Activated CD8-positive, alpha-beta T cell treated with anti-CD3 and anti-CD28 coated beads, Interleukin-2, amount 10 ng/mL, durations not matched to agents 7 days and 5 days (primary cell): ENCODE measurements around the gene HNRNPH1. TPM values are rescaled to one million over a fixed set of nuclear protein-coding genes. Genes with fewer than 3 reads are reported as not detected.

Experiments used
- total RNA-seq, 2 experiments: library from RNA; stranded (reverse); gene quantifications; one replicate each; pipeline ENCODE4 v1.2.3, GENCODE V29; 2021

HNRNPH1 gene
- total RNA-seq, 2 experiments from 2014 or later: 869 to 884 TPM

Other genes starting within 250 kb of the HNRNPH1 start
- gene RUFY1, start 73.1 kb downstream of the HNRNPH1 start, total RNA-seq: 10 to 100 TPM; 43.4 to 46.3 TPM
- gene CBY3, start 57.4 kb upstream of the HNRNPH1 start, total RNA-seq: under 1 TPM in 1 of 2 experiments, not detected in 1; 0.55 TPM
- 100 to 1,000 TPM; 352 to 366 TPM for gene CANX, start 75.3 kb upstream of the HNRNPH1 start, total RNA-seq
- gene MAML1, start 109.2 kb upstream of the HNRNPH1 start, total RNA-seq: 10 to 100 TPM; 28.9 to 30.0 TPM
- 1 to 10 TPM; 3.7 to 3.8 TPM for gene LTC4S, start 170.3 kb upstream of the HNRNPH1 start, total RNA-seq
- gene MGAT4B, start 183.2 kb upstream of the HNRNPH1 start, total RNA-seq: 100 to 1,000 TPM in 1 of 2 experiments, 10 to 100 TPM in 1; 85.9 to 103 TPM
- gene SQSTM1, start 197.2 kb upstream of the HNRNPH1 start, total RNA-seq: 100 to 1,000 TPM in 1 of 2 experiments, 10 to 100 TPM in 1; 100.0 to 102 TPM
- 10 to 100 TPM; 16.1 to 17.1 TPM for gene MRNIP, start 235.1 kb upstream of the HNRNPH1 start, total RNA-seq